ENCODE results near the gene CDC42BPB. TPM values are rescaled to one million over a fixed set of nuclear protein-coding genes. Genes with fewer than 3 reads are reported as not detected.

The CDC42BPB gene
- total RNA-seq, 4 donors from 2014 or later: 85.8 to 170 (median 102) TPM

- TF ChIP-seq CTCF (IDR thresholded peaks at IDR 0.05; ENCODE audit: low read depth): no peak
These were observed 41.9 kb downstream of the CDC42BPB start for GRCh38 chr14:103015426-103015825.

- no peak for TF ChIP-seq CTCF (IDR thresholded peaks at IDR 0.05; ENCODE audit: low read depth)
These were observed 42.7 kb downstream of the CDC42BPB start for GRCh38 chr14:103014466-103015228.

GRCh38 chr14:103013028-103013427 lies 44.3 kb downstream of the CDC42BPB start:
- no peak for TF ChIP-seq CTCF (IDR thresholded peaks at IDR 0.05; ENCODE audit: low read depth)

DNA sequence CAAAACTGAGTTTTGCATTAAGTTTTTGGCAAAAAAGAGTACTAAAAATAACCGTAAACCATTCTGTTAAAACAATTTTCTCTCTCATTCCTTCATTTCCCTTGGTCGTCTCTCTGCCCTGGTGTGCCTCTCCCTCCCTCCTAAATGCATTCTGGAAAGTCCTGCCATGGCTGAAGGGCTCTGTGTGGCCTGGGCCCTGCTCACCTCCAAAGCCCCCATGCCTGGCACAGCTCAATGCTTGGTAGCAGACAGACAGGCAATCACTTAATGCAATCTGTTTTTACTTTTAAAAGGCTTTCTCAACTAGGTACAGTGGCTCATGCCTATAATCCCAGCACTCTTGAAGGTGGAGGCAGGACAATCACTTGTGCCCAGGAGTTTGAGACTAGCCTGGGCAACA lies 47.8 kb downstream of the CDC42BPB start:
- no peak for TF ChIP-seq CTCF (IDR thresholded peaks at IDR 0.05; ENCODE audit: low read depth)

DNA sequence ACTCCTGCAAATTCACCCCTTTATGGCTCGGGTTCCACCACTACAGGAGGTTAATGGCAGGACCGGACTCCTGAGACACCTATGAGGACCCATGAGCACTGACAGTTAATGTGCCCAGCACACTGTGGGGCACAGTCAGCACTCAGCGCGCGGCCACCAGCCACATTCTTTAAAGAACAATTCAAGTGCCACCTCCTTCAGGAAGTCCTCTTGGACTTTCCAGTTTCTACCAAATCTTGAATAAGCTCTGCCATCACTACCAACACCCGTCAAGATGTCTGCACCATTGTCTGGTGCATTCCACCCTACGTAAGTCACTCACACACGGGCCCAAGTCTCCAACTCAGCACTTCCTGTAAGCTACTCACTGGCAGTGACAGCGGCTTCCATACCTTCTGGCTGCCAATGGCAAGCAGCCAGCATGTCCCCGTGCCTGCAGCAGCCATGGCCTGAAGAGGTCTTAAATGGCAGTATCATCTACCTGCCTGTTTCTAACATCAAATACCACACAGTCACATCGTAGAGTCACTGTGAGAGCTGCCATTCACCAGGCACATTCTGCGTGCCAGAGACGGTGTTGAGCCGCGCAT lies 48.5 kb downstream of the CDC42BPB start:
- TF ChIP-seq CTCF (IDR thresholded peaks at IDR 0.05; ENCODE audit: low read depth): no peak

DNA sequence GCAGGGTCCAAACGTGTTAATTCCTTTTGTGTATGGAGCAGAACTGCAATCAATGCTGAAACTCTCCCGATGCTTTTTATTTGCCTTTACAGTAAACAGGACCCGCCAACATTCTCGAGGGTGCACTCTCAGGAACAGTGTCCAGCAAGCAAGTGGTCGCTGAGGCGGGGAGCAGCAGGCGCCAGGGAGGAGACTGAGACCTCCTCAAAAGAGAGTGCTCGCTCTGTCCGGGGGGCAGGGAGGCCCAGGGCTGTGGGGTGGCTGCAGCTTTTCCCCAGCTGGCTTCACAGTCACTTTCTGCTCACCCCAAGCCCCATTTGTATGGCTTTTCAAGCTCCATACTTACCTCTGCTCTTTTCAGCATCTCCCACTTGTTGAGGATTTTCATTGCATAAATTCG lies 49.2 kb downstream of the CDC42BPB start:
- no peak for TF ChIP-seq CTCF (IDR thresholded peaks at IDR 0.05; ENCODE audit: low read depth)

- no peak for TF ChIP-seq CTCF (IDR thresholded peaks at IDR 0.05; ENCODE audit: low read depth)
These were observed 49.8 kb downstream of the CDC42BPB start for GRCh38 chr14:103007555-103007954.
